ENCODE measurements around the gene CLN5.
"Not testable (repeated sequence)": the region's sequence is repeated elsewhere in the genome, so short reads cannot be mapped to it uniquely, and the experiment has no call there.

Gene CLN5

GRCh38 chr13:76973920-76974617 is 17.8 kb upstream of the CLN5 start:
- no peak for DNase-seq
- in situ Hi-C loops (cut with MboI; ENCODE audit: low pct_unique_long_range_greater_than_20kb, low sequenced_read_pairs): no loop called here

- in situ Hi-C loops (cut with MboI; ENCODE audit: low pct_unique_long_range_greater_than_20kb, low sequenced_read_pairs): no loop called here
- DNase-seq: no peak
Observed at GRCh38 chr13:76974618-76974975, 17.3 kb upstream of the CLN5 start.

GRCh38 chr13:76975863-76976262 is 16.0 kb upstream of the CLN5 start:
- in situ Hi-C loops (cut with MboI; ENCODE audit: low pct_unique_long_range_greater_than_20kb, low sequenced_read_pairs): no loop called here
- DNase-seq: no peak

- no peak for DNase-seq
- in situ Hi-C loops (cut with MboI; ENCODE audit: low pct_unique_long_range_greater_than_20kb, low sequenced_read_pairs): no loop called here
Observed at GRCh38 chr13:76976490-76976889, 15.4 kb upstream of the CLN5 start.

GRCh38 chr13:76976929-76977328 is 15.0 kb upstream of the CLN5 start:
- in situ Hi-C loops (cut with MboI; ENCODE audit: low pct_unique_long_range_greater_than_20kb, low sequenced_read_pairs): no loop called here

GRCh38 chr13:76980075-76980718 is 11.7 kb upstream of the CLN5 start:
- in situ Hi-C loops (cut with MboI; ENCODE audit: low pct_unique_long_range_greater_than_20kb, low sequenced_read_pairs): no loop called here
- peak; percentile 74 for DNase-seq

More at GRCh38 chr13:76976929-76977328, 15.0 kb upstream of the CLN5 start:
- DNase-seq: no peak

GRCh38 chr13:76982061-76982460 is 9.8 kb upstream of the CLN5 start:
- DNase-seq: no peak
- in situ Hi-C loops (cut with MboI; ENCODE audit: low pct_unique_long_range_greater_than_20kb, low sequenced_read_pairs): no loop called here

GRCh38 chr13:76983676-76984075 is 8.2 kb upstream of the CLN5 start:
- DNase-seq: no peak
- in situ Hi-C loops (cut with MboI; ENCODE audit: low pct_unique_long_range_greater_than_20kb, low sequenced_read_pairs): no loop called here

- in situ Hi-C loops (cut with MboI; ENCODE audit: low pct_unique_long_range_greater_than_20kb, low sequenced_read_pairs): no loop called here
- no peak for DNase-seq
Observed at GRCh38 chr13:76991432-76991795, 467 bp upstream of the CLN5 start.

GRCh38 chr13:76992548-76993001 is 694 bp downstream of the CLN5 start:
- DNase-seq: no peak
- in situ Hi-C loops (cut with MboI; ENCODE audit: low pct_unique_long_range_greater_than_20kb, low sequenced_read_pairs): no loop called here

GRCh38 chr13:76993021-76993420 is 1.1 kb downstream of the CLN5 start:
- DNase-seq: no peak
- in situ Hi-C loops (cut with MboI; ENCODE audit: low pct_unique_long_range_greater_than_20kb, low sequenced_read_pairs): no loop called here

- DNase-seq: no peak
- in situ Hi-C loops (cut with MboI; ENCODE audit: low pct_unique_long_range_greater_than_20kb, low sequenced_read_pairs): no loop called here
Observed at GRCh38 chr13:76993473-76993872, 1.6 kb downstream of the CLN5 start.

GRCh38 chr13:76994281-76994680 is 2.4 kb downstream of the CLN5 start:
- in situ Hi-C loops (cut with MboI; ENCODE audit: low pct_unique_long_range_greater_than_20kb, low sequenced_read_pairs): no loop called here
- DNase-seq: no peak

GRCh38 chr13:77000475-77000874 is 8.6 kb downstream of the CLN5 start:
- in situ Hi-C loops (cut with MboI; ENCODE audit: low pct_unique_long_range_greater_than_20kb, low sequenced_read_pairs): no loop called here
- DNase-seq: peak; percentile 46

GRCh38 chr13:77001540-77001939 is 9.7 kb downstream of the CLN5 start:
- in situ Hi-C loops (cut with MboI; ENCODE audit: low pct_unique_long_range_greater_than_20kb, low sequenced_read_pairs): no loop called here
- DNase-seq: no peak

- no peak for DNase-seq
- in situ Hi-C loops (cut with MboI; ENCODE audit: low pct_unique_long_range_greater_than_20kb, low sequenced_read_pairs): no loop called here
Observed at GRCh38 chr13:77001963-77002587, 10.2 kb downstream of the CLN5 start.

- in situ Hi-C loops (cut with MboI; ENCODE audit: low pct_unique_long_range_greater_than_20kb, low sequenced_read_pairs): no loop called here
- no peak for DNase-seq
Observed at GRCh38 chr13:77002590-77003190, 10.8 kb downstream of the CLN5 start.

GRCh38 chr13:77008337-77008736 is 16.5 kb downstream of the CLN5 start:
- DNase-seq; in situ Hi-C loops (cut with MboI; ENCODE audit: low pct_unique_long_range_greater_than_20kb, low sequenced_read_pairs): not testable (repeated sequence)

- in situ Hi-C loops (cut with MboI; ENCODE audit: low pct_unique_long_range_greater_than_20kb, low sequenced_read_pairs): no loop called here
- DNase-seq: no peak
Observed at GRCh38 chr13:77009011-77009410, 17.1 kb downstream of the CLN5 start.

- DNase-seq; in situ Hi-C loops (cut with MboI; ENCODE audit: low pct_unique_long_range_greater_than_20kb, low sequenced_read_pairs): not testable (repeated sequence)
Observed at GRCh38 chr13:77009719-77010118, 17.8 kb downstream of the CLN5 start.

Measured in KBM-7 (cell line).